ENCODE data around the gene B3GALT4. TPM values are rescaled to one million over a fixed set of nuclear protein-coding genes. Genes with fewer than 3 reads are reported as not detected.

The B3GALT4 gene
- 1 to 10 TPM; 3.7 to 7.6 TPM for total RNA-seq

GRCh38 chr6:33276864-33277662, at the start of gene B3GALT4:
B3GALT4 (plus strand) TSS chr6:33277123; CDS start chr6:33277420, 297 bp downstream.

GRCh38 chr6:33271468-33272274, 5.3 kb upstream of the B3GALT4 start, which contains the start of the genes RPS18 and VPS52:
RPS18 (plus strand) TSS chr6:33272075; CDS start chr6:33272120, 45 bp downstream.
VPS52 (minus strand) TSS chr6:33271876; CDS start chr6:33271675, 201 bp downstream.

GRCh38 chr6:33288921-33289783, 12.2 kb downstream of the B3GALT4 start, which contains the start of the genes PFDN6 and WDR46:
PFDN6 (plus strand) TSS chr6:33289601; CDS start chr6:33289857, 256 bp downstream.
WDR46 (minus strand) TSS chr6:33289239; CDS start chr6:33289170, 69 bp downstream.

GRCh38 chr6:33298773-33299236, 21.9 kb downstream of the B3GALT4 start, which contains the start of gene RGL2:
RGL2 (minus strand) TSS chr6:33298942; CDS start chr6:33298610, 332 bp downstream.

GRCh38 chr6:33313709-33314514, 37.0 kb downstream of the B3GALT4 start, which contains the start of gene TAPBP:
TAPBP (minus strand) TSS chr6:33314078; CDS start chr6:33314041, 37 bp downstream.

GRCh38 chr6:33317669-33318425, 40.9 kb downstream of the B3GALT4 start, which contains the start of gene ZBTB22:
ZBTB22 (minus strand) TSS chr6:33317744; CDS start chr6:33316916, 828 bp downstream.

Other genes starting within 250 kb of the B3GALT4 start
- gene HLA-DPA1, start 203.5 kb upstream of the B3GALT4 start, total RNA-seq = 10 to 100 TPM; 39.2 to 42.0 TPM
- gene HLA-DPB1, start 201.1 kb upstream of the B3GALT4 start, total RNA-seq = 1 to 10 TPM; 7.2 to 9.7 TPM
- gene COL11A2, start 84.7 kb upstream of the B3GALT4 start, total RNA-seq = under 1 TPM in 1 of 2 donors, not detected in 1; 0.34 TPM
- gene RXRB, start 76.5 kb upstream of the B3GALT4 start, total RNA-seq = 10 to 100 TPM in 1 of 2 donors, 1 to 10 TPM in 1; 8.7 to 13.8 TPM
- gene SLC39A7, start 76.3 kb upstream of the B3GALT4 start, total RNA-seq = 10 to 100 TPM; 45.4 to 58.3 TPM
- gene HSD17B8, start 72.5 kb upstream of the B3GALT4 start, total RNA-seq = 1 to 10 TPM; 4.3 to 6.5 TPM
- 10 to 100 TPM; 23.6 to 25.8 TPM for gene RING1, start 68.6 kb upstream of the B3GALT4 start, total RNA-seq
- gene VPS52, start 5.2 kb upstream of the B3GALT4 start, total RNA-seq = 10 to 100 TPM; 38.3 to 41.0 TPM
- gene RPS18, start 5.0 kb upstream of the B3GALT4 start, total RNA-seq = 1,000 to 10,000 TPM; 1,205 to 1,781 TPM
- gene WDR46, start 12.1 kb downstream of the B3GALT4 start, total RNA-seq = 10 to 100 TPM; 68.5 to 92.6 TPM
- 10 to 100 TPM; 32.7 to 58.3 TPM for gene PFDN6, start 12.5 kb downstream of the B3GALT4 start, total RNA-seq
- gene RGL2, start 21.8 kb downstream of the B3GALT4 start, total RNA-seq = 10 to 100 TPM; 19.0 to 23.1 TPM
- gene TAPBP, start 37.0 kb downstream of the B3GALT4 start, total RNA-seq = 100 to 1,000 TPM; 120 to 228 TPM
- gene ZBTB22, start 40.6 kb downstream of the B3GALT4 start, total RNA-seq = 10 to 100 TPM in 1 of 2 donors, 1 to 10 TPM in 1; 7.7 to 12.7 TPM
- gene DAXX, start 45.8 kb downstream of the B3GALT4 start, total RNA-seq = 10 to 100 TPM; 28.9 to 45.6 TPM
- 10 to 100 TPM; 32.0 to 59.6 TPM for gene KIFC1, start 114.7 kb downstream of the B3GALT4 start, total RNA-seq
- 10 to 100 TPM; 11.7 to 16.5 TPM for gene PHF1, start 133.9 kb downstream of the B3GALT4 start, total RNA-seq
- 100 to 1,000 TPM; 139 to 144 TPM for gene CUTA, start 141.0 kb downstream of the B3GALT4 start, total RNA-seq
- 1 to 10 TPM; 4.8 to 5.3 TPM for gene SYNGAP1, start 142.9 kb downstream of the B3GALT4 start, total RNA-seq
- gene ZBTB9, start 177.5 kb downstream of the B3GALT4 start, total RNA-seq = 1 to 10 TPM; 3.8 to 7.3 TPM